IPS-15b (cell line): Measurements from ENCODE around the gene MGAT4D.
A peak's percentile ranks its signal among the peaks of the same experiment; 100 is the strongest.
"Not testable (repeated sequence)": the region's sequence is repeated elsewhere in the genome, so short reads cannot be mapped to it uniquely, and the experiment has no call there.

Experiments
- H3K27me3 ChIP-seq: one replicate; pipeline ENCODE4 v1.6.1; 2013; ENCODE audit warnings: low read length; ENCODE audit not compliant: control insufficient read depth, insufficient read depth
- H3K36me3 ChIP-seq: one replicate; pipeline ENCODE4 v1.6.1; 2013; ENCODE audit warnings: low read length; ENCODE audit not compliant: control insufficient read depth, insufficient read depth
- H3K4me1 ChIP-seq: one replicate; pipeline ENCODE4 v1.6.1; 2013; ENCODE audit warnings: mild to moderate bottlenecking, low read length; ENCODE audit not compliant: control insufficient read depth, insufficient read depth
- H3K4me3 ChIP-seq: one replicate; pipeline ENCODE4 v1.5.1; 2013; ENCODE audit warnings: low read depth, low read length
- H3K9ac ChIP-seq: one replicate; pipeline ENCODE4 v1.6.1; 2013; ENCODE audit warnings: low read depth, mild to moderate bottlenecking, low read length
- H3K9me3 ChIP-seq: one replicate; pipeline ENCODE4 v1.6.1; 2013; ENCODE audit warnings: mild to moderate bottlenecking, low read length; ENCODE audit not compliant: control insufficient read depth, insufficient read depth

Gene MGAT4D

GRCh38 chr4:140483445-140483844, 14.6 kb downstream of the MGAT4D start:
- H3K9ac ChIP-seq, result no peak overlapping the region
- H3K4me1 ChIP-seq, result no peaks in the 10 kb centered on the region
- H3K36me3 ChIP-seq, result no peaks in the 10 kb centered on the region
- no peak overlapping the region for H3K4me3 ChIP-seq
- H3K9me3 ChIP-seq, result no peaks in the 10 kb centered on the region
- H3K27me3 ChIP-seq, result no peaks in the 10 kb centered on the region

GRCh38 chr4:140472156-140472555, 25.9 kb downstream of the MGAT4D start:
- H3K27me3 ChIP-seq, result no peaks in the 10 kb centered on the region

GRCh38 chr4:140469791-140470733, 28.0 kb downstream of the MGAT4D start:
- no peaks in the 10 kb centered on the region for H3K9me3 ChIP-seq
- no peak overlapping the region for H3K9ac ChIP-seq
- no peaks in the 10 kb centered on the region for H3K36me3 ChIP-seq
- H3K4me3 ChIP-seq, result peak overlapping the region; percentile 1
- no peaks in the 10 kb centered on the region for H3K27me3 ChIP-seq
- H3K4me1 ChIP-seq, result no peaks in the 10 kb centered on the region

More at GRCh38 chr4:140472156-140472555, 25.9 kb downstream of the MGAT4D start:
- H3K4me1 ChIP-seq, result no peaks in the 10 kb centered on the region
- H3K4me3 ChIP-seq, result no peak overlapping the region
- H3K9ac ChIP-seq, result no peak overlapping the region
- H3K9me3 ChIP-seq, result no peaks in the 10 kb centered on the region
- no peaks in the 10 kb centered on the region for H3K36me3 ChIP-seq

GRCh38 chr4:140466146-140466545, 31.9 kb downstream of the MGAT4D start:
- no peaks in the 10 kb centered on the region for H3K36me3 ChIP-seq
- no peaks in the 10 kb centered on the region for H3K4me1 ChIP-seq
- no peak overlapping the region for H3K9ac ChIP-seq

GRCh38 chr4:140463614-140464013, 34.5 kb downstream of the MGAT4D start:
- no peaks in the 10 kb centered on the region for H3K36me3 ChIP-seq
- H3K4me3 ChIP-seq, result no peak overlapping the region

More at GRCh38 chr4:140466146-140466545, 31.9 kb downstream of the MGAT4D start:
- H3K9me3 ChIP-seq, result no peaks in the 10 kb centered on the region
- H3K4me3 ChIP-seq, result no peak overlapping the region
- H3K27me3 ChIP-seq, result no peaks in the 10 kb centered on the region

GRCh38 chr4:140463182-140463581, 34.9 kb downstream of the MGAT4D start:
- no peak overlapping the region for H3K4me3 ChIP-seq
- no peaks in the 10 kb centered on the region for H3K9me3 ChIP-seq
- no peaks in the 10 kb centered on the region for H3K4me1 ChIP-seq
- no peak overlapping the region for H3K9ac ChIP-seq
- no peaks in the 10 kb centered on the region for H3K27me3 ChIP-seq
- H3K36me3 ChIP-seq, result no peaks in the 10 kb centered on the region

More at GRCh38 chr4:140463614-140464013, 34.5 kb downstream of the MGAT4D start:
- Histone ChIP-seq H3K4me1 (no peaks in the 10 kb centered on the region), H3K9ac (no peak overlapping the region), H3K27me3 (no peaks in the 10 kb centered on the region), H3K9me3 (no peaks in the 10 kb centered on the region)

GRCh38 chr4:140450352-140450751, 47.7 kb downstream of the MGAT4D start:
- Histone ChIP-seq H3K27me3 (no peaks in the 10 kb centered on the region), H3K4me1 (no peaks in the 10 kb centered on the region), H3K9ac (no peak overlapping the region), H3K36me3 (no peaks in the 10 kb centered on the region), H3K9me3 (no peaks in the 10 kb centered on the region), H3K4me3 (no peak overlapping the region)

- no peak overlapping the region for H3K9ac ChIP-seq
- no peaks in the 10 kb centered on the region for H3K9me3 ChIP-seq
- H3K4me1 ChIP-seq, result no peaks in the 10 kb centered on the region
- no peaks in the 10 kb centered on the region for H3K27me3 ChIP-seq
- H3K4me3 ChIP-seq, result no peak overlapping the region
- H3K36me3 ChIP-seq, result no peaks in the 10 kb centered on the region
Measured at GRCh38 chr4:140448830-140449229, 49.3 kb downstream of the MGAT4D start.

GRCh38 chr4:140448162-140448561, 49.9 kb downstream of the MGAT4D start:
- no peaks in the 10 kb centered on the region for H3K36me3 ChIP-seq
- H3K9ac ChIP-seq, result no peak overlapping the region
- no peaks in the 10 kb centered on the region for H3K9me3 ChIP-seq
- H3K27me3 ChIP-seq, result no peaks in the 10 kb centered on the region
- no peak overlapping the region for H3K4me3 ChIP-seq
- no peaks in the 10 kb centered on the region for H3K4me1 ChIP-seq

- not testable (repeated sequence) for H3K4me1 ChIP-seq, H3K9me3 ChIP-seq, H3K4me3 ChIP-seq, H3K27me3 ChIP-seq, H3K9ac ChIP-seq, H3K36me3 ChIP-seq
Measured at GRCh38 chr4:140444347-140444746, 53.7 kb downstream of the MGAT4D start.

- Histone ChIP-seq H3K4me3 (no peak overlapping the region), H3K36me3 (no peaks in the 10 kb centered on the region), H3K9ac (no peak overlapping the region), H3K4me1 (no peaks in the 10 kb centered on the region), H3K27me3 (no peaks in the 10 kb centered on the region), H3K9me3 (no peaks in the 10 kb centered on the region)
Measured at GRCh38 chr4:140439644-140440142, 58.4 kb downstream of the MGAT4D start.

- no peaks in the 10 kb centered on the region for H3K9me3 ChIP-seq
- H3K27me3 ChIP-seq, result peaks cover 12% of the 10 kb centered on the region
- no peak overlapping the region for H3K9ac ChIP-seq
Measured at GRCh38 chr4:140427919-140428471, 70.1 kb downstream of the MGAT4D start.

More at GRCh38 chr4:140427919-140428471, 70.1 kb downstream of the MGAT4D start:
- H3K4me3 ChIP-seq, result peak overlapping the region; percentile 40
- H3K4me1 ChIP-seq, result no peaks in the 10 kb centered on the region
- no peaks in the 10 kb centered on the region for H3K36me3 ChIP-seq
